ENCODE data around the gene NUMBL. TPM values are rescaled to one million over a fixed set of nuclear protein-coding genes. Genes with fewer than 3 reads are reported as not detected.

Gene NUMBL
- total RNA-seq, 1 donor from 2014 or later: 6.4 TPM

DNA sequence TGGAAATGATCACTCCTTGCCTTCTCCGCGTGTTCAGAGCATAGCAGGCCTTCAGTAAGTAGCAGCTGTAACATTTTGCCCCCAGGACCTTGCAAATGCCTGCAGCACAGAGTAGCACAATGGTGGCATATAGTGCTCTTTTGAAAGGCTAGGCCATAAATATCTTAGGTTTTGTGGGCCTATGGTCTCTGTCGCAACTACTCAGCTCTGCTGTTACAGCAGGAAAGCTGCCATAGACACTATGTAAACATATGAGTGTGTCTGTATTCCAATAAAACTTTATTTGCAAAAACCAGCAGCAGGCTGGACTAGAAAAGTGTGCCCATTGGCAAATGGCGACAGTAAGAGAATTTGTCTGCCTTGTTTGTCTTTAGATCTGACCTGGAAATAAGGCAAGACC, 35.8 kb upstream of the NUMBL start:
- Mint-ChIP-seq H3K9me3 (no peaks in the 10 kb centered on the region), H3K36me3 (peaks cover 33% of the 10 kb centered on the region), H3K4me3 (no peak overlapping the region), H3K27me3 (ENCODE audit: insufficient read depth, low read depth) (peaks cover 4% of the 10 kb centered on the region), H3K27ac (no peak overlapping the region), H3K4me1 (no peaks in the 10 kb centered on the region)
- no peak overlapping the region for H3K4me2 ChIP-seq
- H3F3A ChIP-seq (ENCODE audit: low read depth): no peaks in the 10 kb centered on the region
- H3K79me2 ChIP-seq (ENCODE audit: low read depth): no peaks in the 10 kb centered on the region
- no peak for DNase-seq (ENCODE audit: low spot score)
- H4K20me1 ChIP-seq (ENCODE audit: low read depth): no peaks in the 10 kb centered on the region
- no peak for TF ChIP-seq EZH2 (IDR thresholded peaks at IDR 0.05)
- TF ChIP-seq, protein P1, sequence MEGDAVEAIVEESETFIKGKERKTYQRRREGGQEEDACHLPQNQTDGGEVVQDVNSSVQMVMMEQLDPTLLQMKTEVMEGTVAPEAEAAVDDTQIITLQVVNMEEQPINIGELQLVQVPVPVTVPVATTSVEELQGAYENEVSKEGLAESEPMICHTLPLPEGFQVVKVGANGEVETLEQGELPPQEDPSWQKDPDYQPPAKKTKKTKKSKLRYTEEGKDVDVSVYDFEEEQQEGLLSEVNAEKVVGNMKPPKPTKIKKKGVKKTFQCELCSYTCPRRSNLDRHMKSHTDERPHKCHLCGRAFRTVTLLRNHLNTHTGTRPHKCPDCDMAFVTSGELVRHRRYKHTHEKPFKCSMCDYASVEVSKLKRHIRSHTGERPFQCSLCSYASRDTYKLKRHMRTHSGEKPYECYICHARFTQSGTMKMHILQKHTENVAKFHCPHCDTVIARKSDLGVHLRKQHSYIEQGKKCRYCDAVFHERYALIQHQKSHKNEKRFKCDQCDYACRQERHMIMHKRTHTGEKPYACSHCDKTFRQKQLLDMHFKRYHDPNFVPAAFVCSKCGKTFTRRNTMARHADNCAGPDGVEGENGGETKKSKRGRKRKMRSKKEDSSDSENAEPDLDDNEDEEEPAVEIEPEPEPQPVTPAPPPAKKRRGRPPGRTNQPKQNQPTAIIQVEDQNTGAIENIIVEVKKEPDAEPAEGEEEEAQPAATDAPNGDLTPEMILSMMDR (IDR thresholded peaks at IDR 0.05): no peak
- TF ChIP-seq EZH2phosphoT487 (IDR thresholded peaks at IDR 0.05): no peak
- no peaks in the 10 kb centered on the region for H3K9me3 ChIP-seq (ENCODE audit: low read depth)
- no peaks in the 10 kb centered on the region for H3K27me3 ChIP-seq
- H3K27ac ChIP-seq: no peak overlapping the region
- H3K4me3 ChIP-seq: no peak overlapping the region
- H2AFZ ChIP-seq (replicated peaks): no peak overlapping the region
- H3K9ac ChIP-seq: no peak overlapping the region
- no peaks in the 10 kb centered on the region for H3K36me3 ChIP-seq
- H3K4me1 ChIP-seq: no peaks in the 10 kb centered on the region

DNA sequence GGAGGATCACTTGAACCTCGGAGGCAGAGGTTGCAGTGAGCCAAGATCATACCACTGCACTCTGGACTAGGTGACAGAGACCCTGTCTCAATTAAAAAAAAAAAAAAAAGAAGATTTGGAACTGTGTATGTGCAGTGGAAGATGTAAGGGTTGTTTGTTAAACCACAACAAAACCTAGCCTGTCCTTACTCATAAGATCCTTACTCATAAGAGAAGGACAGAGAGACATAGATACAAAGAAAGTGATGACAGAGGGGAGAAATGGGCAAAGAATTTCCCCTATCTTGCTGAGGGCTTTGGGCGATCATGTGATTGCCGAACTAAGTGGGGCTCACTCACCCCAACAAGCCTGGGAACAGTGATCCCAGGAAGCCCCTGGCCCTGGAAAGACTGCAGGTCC, 34.4 kb upstream of the NUMBL start:
- H2AFZ ChIP-seq (replicated peaks): no peak overlapping the region
- no peak overlapping the region for H3K4me3 ChIP-seq
- no peaks in the 10 kb centered on the region for H3K4me1 ChIP-seq
- peaks cover 4% of the 10 kb centered on the region for H3K27me3 Mint-ChIP-seq (ENCODE audit: insufficient read depth, low read depth)
- H3K36me3 ChIP-seq: no peaks in the 10 kb centered on the region
- TF ChIP-seq EZH2phosphoT487 (IDR thresholded peaks at IDR 0.05): no peak
- TF ChIP-seq, protein P1 (IDR thresholded peaks at IDR 0.05): no peak
- TF ChIP-seq EZH2 (IDR thresholded peaks at IDR 0.05): no peak
- H3K27me3 ChIP-seq: no peaks in the 10 kb centered on the region
- no peak overlapping the region for H3K27ac ChIP-seq
- H3K27ac Mint-ChIP-seq: no peak overlapping the region
- no peak overlapping the region for H3K4me2 ChIP-seq
- no peaks in the 10 kb centered on the region for H3F3A ChIP-seq (ENCODE audit: low read depth)
- H3K79me2 ChIP-seq (ENCODE audit: low read depth): peaks cover 13% of the 10 kb centered on the region
- DNase-seq (ENCODE audit: low spot score): no peak
- peaks cover 28% of the 10 kb centered on the region for H3K36me3 Mint-ChIP-seq
- H3K9me3 Mint-ChIP-seq: no peaks in the 10 kb centered on the region
- no peaks in the 10 kb centered on the region for H3K9me3 ChIP-seq (ENCODE audit: low read depth)
- peaks cover 10% of the 10 kb centered on the region for H3K4me1 Mint-ChIP-seq
- no peak overlapping the region for H3K4me3 Mint-ChIP-seq
- H3K9ac ChIP-seq: no peak overlapping the region
- peaks cover 13% of the 10 kb centered on the region for H4K20me1 ChIP-seq (ENCODE audit: low read depth)

DNA sequence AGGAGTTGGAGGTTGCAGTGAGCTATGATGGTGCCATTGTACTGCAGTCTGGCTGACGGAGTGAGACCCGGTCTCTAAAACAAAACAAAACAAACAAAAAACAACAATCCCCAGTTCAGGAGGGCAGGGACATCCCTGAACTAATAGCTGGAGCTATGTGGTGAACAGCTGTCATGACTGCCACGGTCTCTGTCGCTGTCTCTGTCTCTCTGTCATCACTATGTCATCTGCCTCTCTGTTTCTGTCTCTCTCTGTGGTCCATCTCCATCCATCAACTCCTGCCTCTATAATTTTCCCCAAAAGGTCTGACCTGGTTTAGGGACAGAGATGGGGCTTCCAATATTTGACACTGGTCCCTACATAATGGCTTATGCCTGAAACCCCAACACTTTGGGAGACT, 33.9 kb upstream of the NUMBL start:
- Histone ChIP-seq H4K20me1 (ENCODE audit: low read depth) (peaks cover 18% of the 10 kb centered on the region), H3K4me1 (peaks cover 4% of the 10 kb centered on the region), H3K9me3 (ENCODE audit: low read depth) (no peaks in the 10 kb centered on the region), H3K4me2 (no peak overlapping the region), H3K27me3 (no peaks in the 10 kb centered on the region), H3K27ac (no peak overlapping the region), H3F3A (ENCODE audit: low read depth) (no peaks in the 10 kb centered on the region), H3K79me2 (ENCODE audit: low read depth) (peaks cover 18% of the 10 kb centered on the region), H3K36me3 (no peaks in the 10 kb centered on the region), H2AFZ (replicated peaks) (no peak overlapping the region), H3K9ac (no peak overlapping the region), H3K4me3 (no peak overlapping the region)
- TF ChIP-seq, protein P1 (IDR thresholded peaks at IDR 0.05): no peak
- TF ChIP-seq EZH2phosphoT487 (IDR thresholded peaks at IDR 0.05) (no peak), EZH2 (IDR thresholded peaks at IDR 0.05) (no peak)
- peaks cover 16% of the 10 kb centered on the region for H3K4me1 Mint-ChIP-seq
- H3K27ac Mint-ChIP-seq: no peak overlapping the region
- H3K4me3 Mint-ChIP-seq: peak overlapping the region; percentile 31
- H3K9me3 Mint-ChIP-seq: no peaks in the 10 kb centered on the region
- H3K36me3 Mint-ChIP-seq: peaks cover 28% of the 10 kb centered on the region
- no peak for DNase-seq (ENCODE audit: low spot score)
- H3K27me3 Mint-ChIP-seq (ENCODE audit: insufficient read depth, low read depth): peaks cover 4% of the 10 kb centered on the region
